H9 (cell line): ENCODE data around the gene RNF111. TPM values are rescaled to one million over a fixed set of nuclear protein-coding genes. Genes with fewer than 3 reads are reported as not detected.

Experiments
- DNase-seq: peaks from one replicate; pipeline ENCODE4 v3.0.0-alpha.2; 2017
- H2AFZ ChIP-seq: one replicate; pipeline ENCODE4 v1.6.1; 2013; ENCODE audit warnings: mild to moderate bottlenecking, low read length, control low read depth, moderate library complexity
- H2AK5ac ChIP-seq: 2 replicates; pipeline ENCODE4 v1.6.1; 2013; ENCODE audit warnings: low read length, control low read depth, mixed read lengths; ENCODE audit not compliant: insufficient read length
- H2BK120ac ChIP-seq: one replicate; pipeline ENCODE4 v1.6.1; 2013; ENCODE audit warnings: low read depth, mild to moderate bottlenecking, low read length, control low read depth, inconsistent platforms; ENCODE audit not compliant: poor library complexity, severe bottlenecking
- H2BK12ac ChIP-seq: 2 replicates; pipeline ENCODE4 v1.6.1; 2013; ENCODE audit warnings: low read length, control low read depth, mixed read lengths, low read depth; ENCODE audit not compliant: insufficient read length
- H2BK15ac ChIP-seq: 2 replicates; pipeline ENCODE4 v1.6.1; 2013; ENCODE audit warnings: low read depth, low read length, control low read depth
- H2BK20ac ChIP-seq: one replicate; pipeline ENCODE4 v1.6.1; 2013; ENCODE audit warnings: low read depth, mild to moderate bottlenecking, low read length, control low read depth, inconsistent platforms; ENCODE audit not compliant: poor library complexity, severe bottlenecking
- H2BK5ac ChIP-seq: 2 replicates; pipeline ENCODE4 v1.6.1; 2013; ENCODE audit warnings: low read length, control low read depth, mixed read lengths; ENCODE audit not compliant: insufficient read length
- H3K14ac ChIP-seq: 2 replicates; pipeline ENCODE4 v1.6.1; 2013; ENCODE audit warnings: low read length, control low read depth; ENCODE audit not compliant: insufficient read depth
- H3K18ac ChIP-seq: 2 replicates; pipeline ENCODE4 v1.6.1; 2013; ENCODE audit warnings: low read depth, mild to moderate bottlenecking, mixed read lengths, low read length, control low read depth; ENCODE audit not compliant: insufficient read length
- H3K23ac ChIP-seq: 2 replicates; pipeline ENCODE4 v1.6.1; 2013; ENCODE audit warnings: low read length, control low read depth, mixed read lengths, low read depth; ENCODE audit not compliant: insufficient read length
- H3K23me2 ChIP-seq: 2 replicates; pipeline ENCODE4 v1.6.1; 2013; ENCODE audit warnings: low read depth, mild to moderate bottlenecking, mixed read lengths, low read length, control low read depth; ENCODE audit not compliant: insufficient read length, poor library complexity, severe bottlenecking
- H3K27ac ChIP-seq: 2 replicates; pipeline ENCODE4 v1.5.1; 2013; ENCODE audit warnings: low read length, control low read depth, mixed read lengths, low read depth; ENCODE audit not compliant: insufficient read length
- H3K27me3 ChIP-seq: 2 replicates; pipeline ENCODE4 v1.6.1; 2013; ENCODE audit warnings: low read length, control low read depth, inconsistent platforms; ENCODE audit not compliant: insufficient read depth
- H3K4ac ChIP-seq: 2 replicates; pipeline ENCODE4 v1.6.1; 2013; ENCODE audit warnings: low read depth, mild to moderate bottlenecking, control low read depth, inconsistent platforms, low read length, moderate library complexity
- H3K4me1 ChIP-seq: 2 replicates; pipeline ENCODE4 v1.6.1; 2013; ENCODE audit warnings: low read length, control low read depth, inconsistent platforms; ENCODE audit not compliant: insufficient read depth
- H3K4me2 ChIP-seq: 2 replicates; pipeline ENCODE4 v1.6.1; 2013; ENCODE audit warnings: low read length, control low read depth, mixed read lengths; ENCODE audit not compliant: insufficient read length, insufficient read depth
- H3K56ac ChIP-seq: 2 replicates; pipeline ENCODE4 v1.6.1; 2013; ENCODE audit warnings: low read depth, mild to moderate bottlenecking, mixed read lengths, low read length, control low read depth; ENCODE audit not compliant: insufficient read length
- H3K79me1 ChIP-seq: 2 replicates; pipeline ENCODE4 v1.6.1; 2013; ENCODE audit warnings: low read depth, mild to moderate bottlenecking, moderate library complexity, low read length, control low read depth, inconsistent platforms; ENCODE audit not compliant: insufficient read depth, poor library complexity, severe bottlenecking
- H3K79me2 ChIP-seq: 2 replicates; pipeline ENCODE4 v1.6.1; 2013; ENCODE audit warnings: low read length, control low read depth, inconsistent platforms; ENCODE audit not compliant: insufficient read depth
- H3K9ac ChIP-seq: 2 replicates; pipeline ENCODE4 v1.6.1; 2013; ENCODE audit warnings: low read length, control low read depth, mixed read lengths; ENCODE audit not compliant: insufficient read length; ENCODE audit errors: extremely low read depth
- H3K9me3 ChIP-seq: one replicate; pipeline ENCODE4 v1.6.1; 2013; ENCODE audit warnings: low read depth, low read length, inconsistent platforms; ENCODE audit not compliant: control insufficient read depth
- H3T11ph ChIP-seq: one replicate; pipeline ENCODE4 v1.6.1; 2013; ENCODE audit warnings: mild to moderate bottlenecking, low read length, control low read depth, inconsistent platforms
- H4K20me1 ChIP-seq: one replicate; pipeline ENCODE4 v1.6.1; 2013; ENCODE audit not compliant: control insufficient read depth, insufficient read length, insufficient read depth
- H4K5ac ChIP-seq: 2 replicates; pipeline ENCODE4 v1.6.1; 2013; ENCODE audit warnings: low read depth, mild to moderate bottlenecking, mixed read lengths, low read length, control low read depth; ENCODE audit not compliant: insufficient read length
- H4K8ac ChIP-seq: replicated peaks from 2 replicates; pipeline ENCODE4 v1.6.1; 2013; ENCODE audit warnings: low read length, control low read depth, mixed read lengths, low read depth; ENCODE audit not compliant: insufficient read length
- H4K91ac ChIP-seq: 2 replicates; pipeline ENCODE4 v1.6.1; 2013; ENCODE audit warnings: low read depth, mild to moderate bottlenecking, moderate library complexity, mixed read lengths, low read length, control low read depth; ENCODE audit not compliant: insufficient read length
- H3K27ac Mint-ChIP-seq, 3 experiments: 2 replicates in 2 of 3; 3 replicates in 1 of 3; pipeline ENCODE4 v1.8.0; 2020 to 2021; ENCODE audit warnings: mixed read lengths in 3 of 3, mild to moderate bottlenecking in 1 of 3, moderate library complexity in 1 of 3
- H3K27me3 Mint-ChIP-seq: 2 replicates; pipeline ENCODE4 v1.8.0; 2021; ENCODE audit warnings: low read depth, mild to moderate bottlenecking, moderate library complexity, mixed read lengths
- H3K36me3 Mint-ChIP-seq, 3 experiments: 2 replicates in 2 of 3; 3 replicates in 1 of 3; pipeline ENCODE4 v1.8.0; 2020 to 2021; ENCODE audit warnings: low read depth in 3 of 3, mixed read lengths in 3 of 3; ENCODE audit not compliant: insufficient read depth in 1 of 3
- H3K4me1 Mint-ChIP-seq, 2 experiments: 2 replicates each; pipeline ENCODE4 v1.8.0; 2020; ENCODE audit warnings: mixed read lengths in 2 of 2
- H3K4me3 Mint-ChIP-seq, 2 experiments: 2 replicates in 1 of 2; 3 replicates in 1 of 2; pipeline ENCODE4 v1.8.0; 2020 to 2021; ENCODE audit warnings: mild to moderate bottlenecking in 2 of 2, mixed read lengths in 2 of 2, moderate library complexity in 1 of 2
- H3K9me3 Mint-ChIP-seq, 2 experiments: 2 replicates in 1 of 2; 3 replicates in 1 of 2; pipeline ENCODE4 v1.8.0; 2020; ENCODE audit warnings: mild to moderate bottlenecking in 2 of 2, mixed read lengths in 2 of 2, moderate library complexity in 1 of 2
- WGBS: extraction: QIAGEN DNeasy Blood & Tissue Kit; methylation state at CpG from one replicate; pipeline ENCODE4 v1.1.7; 2013; ENCODE audit warnings: missing lambda C conversion rate, low lambda C conversion rate, mixed read lengths; ENCODE audit not compliant: insufficient read length; ENCODE audit errors: extremely low coverage; 5-methylcytosine and 5-hydroxymethylcytosine counted together
- total RNA-seq: library from RNA; stranded (reverse); gene quantifications from 2 replicates; pipeline ENCODE4 v1.2.1, GENCODE V29; 2021
- TF ChIP-seq, protein P1 (sequence below): fragments of 200-600 bp; sonication (generic); conservative IDR thresholded peaks from 3 replicates; pipeline ENCODE4 v1.8.0; 2021; ENCODE audit warnings: antibody characterized with exemption, mild to moderate bottlenecking

The RNF111 gene
- total RNA-seq, 1 experiment from 2014 or later, result 28.0 TPM

DNA sequence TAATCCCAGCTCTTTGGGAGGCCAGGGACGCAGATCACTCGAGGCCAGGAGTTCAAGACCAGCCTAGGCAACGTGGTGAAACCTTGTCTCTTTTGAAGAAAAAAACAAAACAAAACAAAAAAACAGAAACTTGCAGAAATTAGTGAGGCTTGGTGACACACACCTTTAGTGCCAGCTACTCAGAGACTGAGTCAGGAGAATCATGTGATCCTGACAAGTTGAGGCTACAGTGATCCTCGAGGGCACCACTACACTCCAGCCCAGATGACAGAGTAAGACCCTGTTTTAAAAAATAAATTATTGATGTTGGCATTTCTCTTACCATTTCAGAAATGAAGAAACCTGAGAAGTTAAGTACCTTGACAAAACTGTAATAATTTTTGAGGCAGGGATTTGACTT lies 72.9 kb downstream of the RNF111 start:
- Histone ChIP-seq H4K5ac (no peak overlapping the region), H3K79me1 (no peaks in the 10 kb centered on the region), H3K14ac (no peak overlapping the region), H2AK5ac (no peak overlapping the region), H2AFZ (no peak overlapping the region), H3K23me2 (no peaks in the 10 kb centered on the region), H3K9ac (no peak overlapping the region), H3K4ac (no peak overlapping the region), H3K56ac (no peak overlapping the region), H2BK20ac (no peak overlapping the region), H2BK12ac (no peak overlapping the region), H3T11ph (no peak overlapping the region), H3K27ac (no peak overlapping the region), H3K23ac (no peak overlapping the region), H3K79me2 (no peaks in the 10 kb centered on the region), H4K8ac (no peak overlapping the region), H2BK5ac (no peak overlapping the region), H2BK15ac (no peak overlapping the region), H3K4me1 (no peaks in the 10 kb centered on the region), H3K27me3 (no peaks in the 10 kb centered on the region), H4K20me1 (no peaks in the 10 kb centered on the region), H3K4me2 (no peak overlapping the region), H3K9me3 (no peaks in the 10 kb centered on the region), H3K18ac (no peak overlapping the region), H2BK120ac (no peak overlapping the region), H4K91ac (no peak overlapping the region)
- Mint-ChIP-seq H3K4me3 (no peak overlapping the region), H3K9me3 (no peaks in the 10 kb centered on the region), H3K27me3 (no peaks in the 10 kb centered on the region), H3K4me1 (peaks cover 0 to 6% of the 10 kb centered on the region in 2 experiments; a peak in 1 of 4 replicates), H3K27ac (no peak overlapping the region), H3K36me3 (peaks cover 8 to 55% (median 44%) of the 10 kb centered on the region in 3 experiments; a peak in 6 of 7 replicates)
- DNase-seq, result no peak
- no CpG with 5 or more reads among the region's 4 CpGs for WGBS
- TF ChIP-seq, protein P1, sequence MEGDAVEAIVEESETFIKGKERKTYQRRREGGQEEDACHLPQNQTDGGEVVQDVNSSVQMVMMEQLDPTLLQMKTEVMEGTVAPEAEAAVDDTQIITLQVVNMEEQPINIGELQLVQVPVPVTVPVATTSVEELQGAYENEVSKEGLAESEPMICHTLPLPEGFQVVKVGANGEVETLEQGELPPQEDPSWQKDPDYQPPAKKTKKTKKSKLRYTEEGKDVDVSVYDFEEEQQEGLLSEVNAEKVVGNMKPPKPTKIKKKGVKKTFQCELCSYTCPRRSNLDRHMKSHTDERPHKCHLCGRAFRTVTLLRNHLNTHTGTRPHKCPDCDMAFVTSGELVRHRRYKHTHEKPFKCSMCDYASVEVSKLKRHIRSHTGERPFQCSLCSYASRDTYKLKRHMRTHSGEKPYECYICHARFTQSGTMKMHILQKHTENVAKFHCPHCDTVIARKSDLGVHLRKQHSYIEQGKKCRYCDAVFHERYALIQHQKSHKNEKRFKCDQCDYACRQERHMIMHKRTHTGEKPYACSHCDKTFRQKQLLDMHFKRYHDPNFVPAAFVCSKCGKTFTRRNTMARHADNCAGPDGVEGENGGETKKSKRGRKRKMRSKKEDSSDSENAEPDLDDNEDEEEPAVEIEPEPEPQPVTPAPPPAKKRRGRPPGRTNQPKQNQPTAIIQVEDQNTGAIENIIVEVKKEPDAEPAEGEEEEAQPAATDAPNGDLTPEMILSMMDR, result no peak
